CD4-positive, alpha-beta T cell treated with Interleukin-1 beta for 1 hour (primary cell): Measurements from ENCODE around the gene RNF41.

Experiments used
- DNase-seq, 2 donors: peaks; one replicate each; pipeline ENCODE4 v3.0.0-alpha.2; 2020 to 2022

RNF41 gene

GRCh38 chr12:56242986-56243385, 21.3 kb upstream of the RNF41 start:
- no peak for DNase-seq

GRCh38 chr12:56241424-56242303, 19.9 kb upstream of the RNF41 start:
- DNase-seq, result no peak

GRCh38 chr12:56237552-56237951, 15.8 kb upstream of the RNF41 start:
- DNase-seq, result no peak

GRCh38 chr12:56236985-56237384, 15.3 kb upstream of the RNF41 start:
- DNase-seq, result no peak

- no peak for DNase-seq
Observed at GRCh38 chr12:56236091-56236490, 14.4 kb upstream of the RNF41 start.

GRCh38 chr12:56234746-56235436, 13.2 kb upstream of the RNF41 start:
- no peak for DNase-seq

GRCh38 chr12:56231184-56231582, 9.5 kb upstream of the RNF41 start:
- DNase-seq, result no peak

- DNase-seq, result no peak
Observed at GRCh38 chr12:56230432-56231183, 8.9 kb upstream of the RNF41 start.

- no peak for DNase-seq
Observed at GRCh38 chr12:56229916-56230431, 8.3 kb upstream of the RNF41 start, which contains the start of gene SLC39A5. TSS of gene SLC39A5 (plus strand) at chr12:56230051. CDS start at chr12:56231275, 1,224 bp downstream.

GRCh38 chr12:56229082-56229481, 7.4 kb upstream of the RNF41 start:
- DNase-seq, result no peak

- DNase-seq, result no peak
Observed at GRCh38 chr12:56224954-56225353, 3.2 kb upstream of the RNF41 start.

- DNase-seq, result peak; percentile 92 to 94
Observed at GRCh38 chr12:56224102-56224701, 2.5 kb upstream of the RNF41 start, which contains the start of gene NABP2. TSS of gene NABP2 (plus strand) at chr12:56224342. CDS start at chr12:56224857, 515 bp downstream.

- no peak for DNase-seq
Observed at GRCh38 chr12:56223571-56224101, 1.9 kb upstream of the RNF41 start.

GRCh38 chr12:56222531-56222895, 791 bp upstream of the RNF41 start:
- no peak for DNase-seq

- DNase-seq, result no peak
Observed at GRCh38 chr12:56221232-56221756, 428 bp downstream of the RNF41 start.

GRCh38 chr12:56220611-56221231, 1.0 kb downstream of the RNF41 start:
- DNase-seq, result peak in 1 of 2 donors; percentile 35

- no peak for DNase-seq
Observed at GRCh38 chr12:56219840-56220239, 1.9 kb downstream of the RNF41 start.

GRCh38 chr12:56216461-56216860, 5.3 kb downstream of the RNF41 start:
- DNase-seq, result no peak

GRCh38 chr12:56213878-56214277, 7.8 kb downstream of the RNF41 start:
- DNase-seq, result no peak

GRCh38 chr12:56212361-56212760, 9.4 kb downstream of the RNF41 start:
- DNase-seq, result no peak

GRCh38 chr12:56208006-56208405, 13.7 kb downstream of the RNF41 start:
- peak in 1 of 2 donors; percentile 53 for DNase-seq
